ENCODE data around the gene TSPYL1. TPM values are rescaled to one million over a fixed set of nuclear protein-coding genes. Genes with fewer than 3 reads are reported as not detected.
"Not testable (repeated sequence)": the region's sequence is repeated elsewhere in the genome, so short reads cannot be mapped to it uniquely, and the experiment has no call there.

The TSPYL1 gene
- total RNA-seq, 4 donors from 2014 or later = 48.0 to 95.2 (median 67.0) TPM

GRCh38 chr6:116287689-116288282 is 8.1 kb upstream of the TSPYL1 start:
- Histone ChIP-seq H3K4me1 (no peaks in the 10 kb centered on the region), H3K9me3 (no peaks in the 10 kb centered on the region), H3K27me3 (no peaks in the 10 kb centered on the region), H3K36me3 (no peaks in the 10 kb centered on the region), H3K27ac (no peak overlapping the region), H3K4me3 (no peak overlapping the region)
- no peak for DNase-seq (ENCODE audit: low spot score in 2 of 2)
- TF ChIP-seq POLR2AphosphoS5 (IDR thresholded peaks at IDR 0.05) (no peak), EP300 (IDR thresholded peaks at IDR 0.05) (no peak), CTCF (IDR thresholded peaks at IDR 0.05) (peak; percentile 78 to 84)
- 96% methylated on average over 2 of the region's 2 CpGs for WGBS

GRCh38 chr6:116286773-116287358 is 7.1 kb upstream of the TSPYL1 start:
- Histone ChIP-seq H3K27me3 (no peaks in the 10 kb centered on the region), H3K4me1 (no peaks in the 10 kb centered on the region), H3K9me3 (no peaks in the 10 kb centered on the region), H3K4me3 (no peak overlapping the region), H3K27ac (no peak overlapping the region), H3K36me3 (no peaks in the 10 kb centered on the region)
- 67% methylated on average over 1 of the region's 1 CpG for WGBS
- TF ChIP-seq CTCF (IDR thresholded peaks at IDR 0.05) (no peak), POLR2AphosphoS5 (IDR thresholded peaks at IDR 0.05) (no peak), EP300 (IDR thresholded peaks at IDR 0.05) (no peak), POLR2A (IDR thresholded peaks at IDR 0.05) (no peak)
- DNase-seq (ENCODE audit: low spot score in 2 of 2) = no peak

- H3K4me1 ChIP-seq; H3K27me3 ChIP-seq; DNase-seq (ENCODE audit: low spot score in 2 of 2); H3K36me3 ChIP-seq; H3K9me3 ChIP-seq; H3K27ac ChIP-seq; H3K4me3 ChIP-seq: not testable (repeated sequence)
- WGBS = 94% methylated on average over 4 of the region's 4 CpGs
Observed at GRCh38 chr6:116284984-116285383, 5.3 kb upstream of the TSPYL1 start.

- 40% methylated on average over 1 of the region's 1 CpG for WGBS
- H3K36me3 ChIP-seq = no peaks in the 10 kb centered on the region
- H3K27me3 ChIP-seq = no peaks in the 10 kb centered on the region
- no peak for DNase-seq (ENCODE audit: low spot score in 2 of 2)
- H3K4me3 ChIP-seq = no peak overlapping the region
- H3K4me1 ChIP-seq = peaks cover 17% of the 10 kb centered on the region
- TF ChIP-seq EP300 (IDR thresholded peaks at IDR 0.05) = no peak
- TF ChIP-seq POLR2A (IDR thresholded peaks at IDR 0.05) = no peak
- no peak for TF ChIP-seq POLR2AphosphoS5 (IDR thresholded peaks at IDR 0.05)
- no peak for TF ChIP-seq CTCF (IDR thresholded peaks at IDR 0.05)
- H3K27ac ChIP-seq = no peak overlapping the region
- no peaks in the 10 kb centered on the region for H3K9me3 ChIP-seq
Observed at GRCh38 chr6:116283191-116283590, 3.5 kb upstream of the TSPYL1 start.

GRCh38 chr6:116282698-116283097 is 3.0 kb upstream of the TSPYL1 start:
- WGBS = 87% methylated on average over 2 of the region's 2 CpGs
- Histone ChIP-seq H3K4me1 (peaks cover 22% of the 10 kb centered on the region), H3K27me3 (no peaks in the 10 kb centered on the region), H3K27ac (no peak overlapping the region), H3K36me3 (no peaks in the 10 kb centered on the region), H3K4me3 (no peak overlapping the region), H3K9me3 (no peaks in the 10 kb centered on the region)
- DNase-seq (ENCODE audit: low spot score in 2 of 2) = no peak
- no peak for TF ChIP-seq EP300 (IDR thresholded peaks at IDR 0.05)
- no peak for TF ChIP-seq POLR2A (IDR thresholded peaks at IDR 0.05)
- TF ChIP-seq POLR2AphosphoS5 (IDR thresholded peaks at IDR 0.05) = no peak
- no peak for TF ChIP-seq CTCF (IDR thresholded peaks at IDR 0.05)

- no peak overlapping the region for H3K27ac ChIP-seq
- H3K36me3 ChIP-seq = peaks cover 2% of the 10 kb centered on the region
- H3K9me3 ChIP-seq = no peaks in the 10 kb centered on the region
- no peaks in the 10 kb centered on the region for H3K27me3 ChIP-seq
- 85% methylated on average over 5 of the region's 5 CpGs for WGBS
- TF ChIP-seq POLR2AphosphoS5 (IDR thresholded peaks at IDR 0.05) = no peak
- TF ChIP-seq EP300 (IDR thresholded peaks at IDR 0.05) = no peak
- no peak for TF ChIP-seq CTCF (IDR thresholded peaks at IDR 0.05)
- TF ChIP-seq POLR2A (IDR thresholded peaks at IDR 0.05) = no peak
- H3K4me3 ChIP-seq = no peak overlapping the region
- DNase-seq (ENCODE audit: low spot score in 2 of 2) = no peak
- H3K4me1 ChIP-seq = peaks cover 40% of the 10 kb centered on the region
Observed at GRCh38 chr6:116280933-116281316, 1.2 kb upstream of the TSPYL1 start.

All from suprapubic skin (tissue), 4 donors.